ENCODE measurements around the gene ACVR1B.

The ACVR1B gene

DNA sequence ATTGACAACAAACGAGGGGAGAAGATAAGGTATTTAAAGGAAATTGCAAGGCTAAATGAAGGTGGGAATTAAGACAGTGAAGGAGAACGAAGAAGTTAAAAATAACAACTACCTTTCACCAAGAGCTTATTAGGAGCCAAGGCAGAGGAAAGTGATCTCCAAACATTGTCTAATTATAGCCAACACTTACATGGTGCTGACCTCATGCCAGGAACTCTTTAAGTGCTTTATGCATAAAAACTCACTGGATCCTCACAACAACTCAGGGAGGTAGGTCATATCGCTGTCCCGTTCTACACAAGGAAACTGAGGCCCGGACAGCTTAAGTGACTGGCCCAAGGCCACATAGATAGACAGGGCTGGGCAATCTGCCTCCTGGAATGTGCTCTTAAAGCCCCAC, 74.8 kb downstream of the ACVR1B start:
- TF ChIP-seq, protein P1, sequence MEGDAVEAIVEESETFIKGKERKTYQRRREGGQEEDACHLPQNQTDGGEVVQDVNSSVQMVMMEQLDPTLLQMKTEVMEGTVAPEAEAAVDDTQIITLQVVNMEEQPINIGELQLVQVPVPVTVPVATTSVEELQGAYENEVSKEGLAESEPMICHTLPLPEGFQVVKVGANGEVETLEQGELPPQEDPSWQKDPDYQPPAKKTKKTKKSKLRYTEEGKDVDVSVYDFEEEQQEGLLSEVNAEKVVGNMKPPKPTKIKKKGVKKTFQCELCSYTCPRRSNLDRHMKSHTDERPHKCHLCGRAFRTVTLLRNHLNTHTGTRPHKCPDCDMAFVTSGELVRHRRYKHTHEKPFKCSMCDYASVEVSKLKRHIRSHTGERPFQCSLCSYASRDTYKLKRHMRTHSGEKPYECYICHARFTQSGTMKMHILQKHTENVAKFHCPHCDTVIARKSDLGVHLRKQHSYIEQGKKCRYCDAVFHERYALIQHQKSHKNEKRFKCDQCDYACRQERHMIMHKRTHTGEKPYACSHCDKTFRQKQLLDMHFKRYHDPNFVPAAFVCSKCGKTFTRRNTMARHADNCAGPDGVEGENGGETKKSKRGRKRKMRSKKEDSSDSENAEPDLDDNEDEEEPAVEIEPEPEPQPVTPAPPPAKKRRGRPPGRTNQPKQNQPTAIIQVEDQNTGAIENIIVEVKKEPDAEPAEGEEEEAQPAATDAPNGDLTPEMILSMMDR (IDR thresholded peaks at IDR 0.05): no peak
- Histone ChIP-seq H3K4me3 (ENCODE audit: low read depth in 1 of 2, low read length in 1 of 2) (no peak overlapping the region), H3K27me3 (peaks cover 33% of the 10 kb centered on the region), H3K4me1 (ENCODE audit: control insufficient read depth in 1 of 2, insufficient read depth in 1 of 2, low read depth in 1 of 2, low read length in 1 of 2) (peaks cover 26 to 30% of the 10 kb centered on the region in 2 experiments), H3K9me3 (no peaks in the 10 kb centered on the region), H3K27ac (no peak overlapping the region), H3K36me3 (no peaks in the 10 kb centered on the region)

DNA sequence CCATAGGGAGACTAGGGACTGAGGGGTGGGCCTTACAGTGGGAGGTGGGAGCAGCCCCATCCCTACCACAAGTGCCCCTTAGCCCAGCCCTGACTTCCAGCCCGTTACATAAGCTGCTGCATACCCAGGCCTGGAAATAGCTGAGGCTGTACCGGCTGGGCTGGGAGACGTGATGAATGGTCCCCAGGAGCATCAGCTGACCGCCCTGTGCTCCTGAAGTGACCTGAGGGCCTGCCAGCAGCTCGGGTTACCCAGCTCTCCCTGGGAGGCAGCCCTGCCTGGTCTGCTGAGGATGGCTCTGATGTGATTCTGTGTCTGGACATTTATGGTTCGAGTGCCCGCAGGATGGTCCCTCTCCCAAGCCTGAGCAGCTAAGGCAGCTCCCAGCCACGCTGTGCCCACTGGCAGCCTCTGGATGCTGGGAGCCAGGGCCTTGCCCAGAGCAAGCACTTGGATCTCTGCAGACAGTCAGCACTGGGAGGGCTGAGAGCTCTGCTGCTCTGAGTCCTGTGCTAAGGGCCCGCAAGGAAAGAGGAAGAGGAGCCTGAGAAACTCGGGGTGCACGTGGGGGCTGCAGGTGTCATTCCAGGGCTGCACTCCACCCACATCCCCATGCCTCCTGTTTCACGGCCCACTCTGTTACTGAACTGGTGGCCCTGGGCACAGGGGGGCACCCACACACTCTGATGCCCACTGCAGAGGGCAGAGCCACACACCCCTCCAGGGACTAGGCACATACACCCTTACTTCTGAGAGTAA, 75.8 kb downstream of the ACVR1B start:
- no peak overlapping the region for H3K4me3 ChIP-seq (ENCODE audit: low read depth in 1 of 2, low read length in 1 of 2)
- H3K4me1 ChIP-seq (ENCODE audit: control insufficient read depth in 1 of 2, insufficient read depth in 1 of 2, low read depth in 1 of 2, low read length in 1 of 2): peaks cover 26 to 30% of the 10 kb centered on the region in 2 experiments
- no peak overlapping the region for H3K27ac ChIP-seq
- no peaks in the 10 kb centered on the region for H3K9me3 ChIP-seq
- TF ChIP-seq, protein P1 (IDR thresholded peaks at IDR 0.05): no peak
- H3K36me3 ChIP-seq: no peaks in the 10 kb centered on the region
- peaks cover 28% of the 10 kb centered on the region for H3K27me3 ChIP-seq

DNA sequence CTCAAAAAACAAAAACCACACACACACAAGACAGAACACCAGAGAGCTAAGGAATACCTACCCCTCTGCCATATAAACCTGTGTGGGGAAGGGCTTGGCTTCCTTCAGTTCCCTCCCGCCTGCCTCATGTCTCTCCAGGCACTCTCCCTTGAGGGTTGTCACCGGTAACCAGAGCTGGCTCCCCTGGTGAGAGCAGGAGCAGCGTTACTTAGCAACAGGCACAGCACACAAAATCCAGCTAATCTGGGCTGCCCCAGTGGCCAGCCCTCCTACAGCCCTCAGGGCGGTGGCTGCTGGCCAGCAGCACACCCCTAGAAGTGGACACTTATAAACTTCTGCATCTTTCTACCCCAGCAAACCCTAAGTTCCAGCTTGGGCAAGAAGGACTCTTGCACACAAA, 78.2 kb downstream of the ACVR1B start:
- H3K9me3 ChIP-seq: no peaks in the 10 kb centered on the region
- no peaks in the 10 kb centered on the region for H3K36me3 ChIP-seq
- TF ChIP-seq, protein P1 (IDR thresholded peaks at IDR 0.05): no peak
- H3K4me3 ChIP-seq (ENCODE audit: low read depth in 1 of 2, low read length in 1 of 2): no peak overlapping the region
- peaks cover 20 to 23% of the 10 kb centered on the region in 2 experiments for H3K4me1 ChIP-seq (ENCODE audit: control insufficient read depth in 1 of 2, insufficient read depth in 1 of 2, low read depth in 1 of 2, low read length in 1 of 2)
- H3K27me3 ChIP-seq: peaks cover 39% of the 10 kb centered on the region
- H3K27ac ChIP-seq: no peak overlapping the region

DNA sequence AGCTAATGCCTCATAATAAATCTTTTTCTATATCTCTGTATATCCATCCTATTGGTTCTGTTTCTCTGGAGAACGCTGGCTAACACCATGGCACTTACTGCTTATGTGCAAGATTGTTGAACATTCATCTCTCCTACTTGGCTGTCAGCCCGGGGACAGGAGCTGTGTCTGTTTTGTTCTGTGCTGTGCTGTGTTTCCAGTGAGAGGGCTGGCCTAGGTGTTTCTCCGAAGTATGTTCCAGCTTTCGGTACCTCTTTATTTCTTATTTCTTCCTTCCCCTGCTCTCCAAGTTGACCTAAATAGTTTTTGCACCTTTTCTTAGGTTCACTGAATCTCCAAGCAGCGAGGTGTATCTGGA, 80.9 kb downstream of the ACVR1B start:
- peak overlapping the region; percentile 61 for H3K27ac ChIP-seq
- peak overlapping the region; percentile 55 to 68 for H3K4me3 ChIP-seq (ENCODE audit: low read depth in 1 of 2, low read length in 1 of 2)
- peaks cover 18 to 22% of the 10 kb centered on the region in 2 experiments for H3K4me1 ChIP-seq (ENCODE audit: control insufficient read depth in 1 of 2, insufficient read depth in 1 of 2, low read depth in 1 of 2, low read length in 1 of 2)

GRCh38 chr12:52032804-52033445, 81.4 kb downstream of the ACVR1B start:
- Histone ChIP-seq H3K36me3 (no peaks in the 10 kb centered on the region), H3K27ac (peak overlapping the region; percentile 61), H3K9me3 (no peaks in the 10 kb centered on the region), H3K27me3 (peaks cover 72% of the 10 kb centered on the region), H3K4me1 (ENCODE audit: control insufficient read depth in 1 of 2, insufficient read depth in 1 of 2, low read depth in 1 of 2, low read length in 1 of 2) (peaks cover 22 to 25% of the 10 kb centered on the region in 2 experiments), H3K4me3 (ENCODE audit: low read depth in 1 of 2, low read length in 1 of 2) (peak overlapping the region; percentile 55 to 68)
- TF ChIP-seq, protein P1 (IDR thresholded peaks at IDR 0.05): peak; percentile 20

More for the DNA sequence above, 80.9 kb downstream of the ACVR1B start:
- TF ChIP-seq, protein P1 (IDR thresholded peaks at IDR 0.05): no peak
- Histone ChIP-seq H3K27me3 (peaks cover 67% of the 10 kb centered on the region), H3K9me3 (no peaks in the 10 kb centered on the region), H3K36me3 (no peaks in the 10 kb centered on the region)

Data from neutrophil (primary cell).